ENCODE results near the gene CDKL4.

Gene CDKL4

DNA sequence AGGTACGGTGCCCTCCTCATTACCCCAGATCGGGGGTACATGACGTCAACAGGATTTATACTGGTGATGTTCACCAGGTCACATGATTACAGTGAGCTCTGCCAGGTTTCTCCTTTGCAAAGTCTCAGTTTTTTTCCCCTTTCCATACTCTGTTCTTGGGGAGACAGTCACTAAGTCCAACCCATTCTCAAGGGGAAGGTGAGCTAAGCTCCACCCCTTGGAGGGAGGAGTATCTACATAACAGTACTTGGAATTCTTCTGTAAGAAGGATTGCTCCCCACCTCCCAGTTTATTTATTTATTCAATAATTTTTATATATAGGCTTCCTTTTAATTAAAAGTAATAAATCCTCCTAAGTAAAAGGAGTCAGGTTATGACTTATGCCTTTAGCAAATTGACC, 88.8 kb downstream of the CDKL4 start:
- TF ChIP-seq ZFP30 (CRISPR knock-in tag; IDR thresholded peaks at IDR 0.05) (no peak), TOX (CRISPR knock-in tag; IDR thresholded peaks at IDR 0.05; ENCODE audit: borderline replicate concordance) (no peak), PATZ1 (CRISPR knock-in tag; IDR thresholded peaks at IDR 0.05; ENCODE audit: borderline replicate concordance) (no peak), ZFP3 (CRISPR knock-in tag; IDR thresholded peaks at IDR 0.05) (no peak), BACH2 (CRISPR knock-in tag; IDR thresholded peaks at IDR 0.05; ENCODE audit: borderline replicate concordance) (no peak), TCF4 (CRISPR knock-in tag; IDR thresholded peaks at IDR 0.05; ENCODE audit: borderline replicate concordance) (no peak), SNAI2 (CRISPR knock-in tag; IDR thresholded peaks at IDR 0.05) (no peak), ESRRG (CRISPR knock-in tag; IDR thresholded peaks at IDR 0.05) (no peak), CREB5 (CRISPR knock-in tag; IDR thresholded peaks at IDR 0.05; ENCODE audit: low read depth) (no peak), ZNF70 (CRISPR knock-in tag; IDR thresholded peaks at IDR 0.05) (no peak), ISL1 (CRISPR knock-in tag; IDR thresholded peaks at IDR 0.05) (no peak), GLIS3 (CRISPR knock-in tag; IDR thresholded peaks at IDR 0.05) (no peak), POU6F1 (CRISPR knock-in tag; IDR thresholded peaks at IDR 0.05; ENCODE audit: borderline replicate concordance, low read depth) (no peak), CSDC2 (CRISPR knock-in tag; IDR thresholded peaks at IDR 0.05) (no peak), OSR1 (CRISPR knock-in tag; IDR thresholded peaks at IDR 0.05) (no peak)
- TF ChIP-seq, protein P1, sequence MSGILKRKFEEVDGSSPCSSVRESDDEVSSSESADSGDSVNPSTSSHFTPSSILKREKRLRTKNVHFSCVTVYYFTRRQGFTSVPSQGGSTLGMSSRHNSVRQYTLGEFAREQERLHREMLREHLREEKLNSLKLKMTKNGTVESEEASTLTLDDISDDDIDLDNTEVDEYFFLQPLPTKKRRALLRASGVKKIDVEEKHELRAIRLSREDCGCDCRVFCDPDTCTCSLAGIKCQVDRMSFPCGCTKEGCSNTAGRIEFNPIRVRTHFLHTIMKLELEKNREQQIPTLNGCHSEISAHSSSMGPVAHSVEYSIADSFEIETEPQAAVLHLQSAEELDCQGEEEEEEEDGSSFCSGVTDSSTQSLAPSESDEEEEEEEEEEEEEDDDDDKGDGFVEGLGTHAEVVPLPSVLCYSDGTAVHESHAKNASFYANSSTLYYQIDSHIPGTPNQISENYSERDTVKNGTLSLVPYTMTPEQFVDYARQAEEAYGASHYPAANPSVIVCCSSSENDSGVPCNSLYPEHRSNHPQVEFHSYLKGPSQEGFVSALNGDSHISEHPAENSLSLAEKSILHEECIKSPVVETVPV (CRISPR knock-in tag; IDR thresholded peaks at IDR 0.05), result no peak
- ATAC-seq, result no peak

DNA sequence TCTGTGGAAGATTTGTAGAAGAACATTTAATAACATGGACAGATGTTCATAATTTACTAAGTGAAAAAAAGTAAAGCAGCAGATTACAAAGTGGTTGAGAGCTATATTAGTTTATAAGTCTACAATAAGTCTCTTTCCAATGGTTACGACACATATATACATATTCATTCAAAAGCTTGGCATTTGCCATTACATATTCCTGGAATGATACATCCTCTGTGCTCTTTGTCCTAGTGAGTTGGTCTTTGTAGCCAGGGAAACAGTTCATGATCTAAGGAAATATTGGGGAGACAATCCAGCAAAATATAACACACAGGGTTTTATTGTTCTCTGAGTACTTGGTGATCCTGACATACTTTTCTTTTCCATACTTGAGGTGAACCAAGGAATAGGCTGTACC, 90.5 kb downstream of the CDKL4 start:
- ATAC-seq, result no peak
- TF ChIP-seq PPARA (CRISPR knock-in tag; IDR thresholded peaks at IDR 0.05; ENCODE audit: borderline replicate concordance) (no peak), PATZ1 (CRISPR knock-in tag; IDR thresholded peaks at IDR 0.05; ENCODE audit: borderline replicate concordance) (no peak), ESRRG (CRISPR knock-in tag; IDR thresholded peaks at IDR 0.05) (no peak), ISL1 (CRISPR knock-in tag; IDR thresholded peaks at IDR 0.05) (no peak), ZNF8 (CRISPR knock-in tag; IDR thresholded peaks at IDR 0.05) (no peak), ARNTL (CRISPR knock-in tag; IDR thresholded peaks at IDR 0.05; ENCODE audit: borderline replicate concordance, low read depth) (no peak), SNAI2 (CRISPR knock-in tag; IDR thresholded peaks at IDR 0.05) (no peak), BACH2 (CRISPR knock-in tag; IDR thresholded peaks at IDR 0.05; ENCODE audit: borderline replicate concordance) (no peak), TCF4 (CRISPR knock-in tag; IDR thresholded peaks at IDR 0.05; ENCODE audit: borderline replicate concordance) (no peak)

DNA sequence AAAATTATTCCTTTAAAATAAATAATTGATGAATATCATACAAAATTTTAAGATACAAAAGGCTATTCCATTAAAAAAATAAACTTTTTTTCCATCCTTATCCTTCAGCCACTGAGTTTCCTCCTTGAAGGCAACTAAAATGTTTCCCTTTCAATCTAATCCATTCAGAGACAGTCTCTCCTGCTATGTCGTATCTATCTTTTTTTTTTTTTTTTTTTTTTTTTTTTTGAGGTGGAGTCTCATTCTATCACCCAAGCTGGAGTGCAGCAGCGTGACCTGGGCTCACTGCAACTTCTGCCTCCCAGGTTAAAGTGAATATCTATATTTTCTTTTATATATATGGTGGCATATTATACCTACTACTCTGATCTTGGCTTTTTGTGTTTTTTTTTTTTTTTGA, 91.3 kb downstream of the CDKL4 start:
- no peak for TF ChIP-seq TOX (CRISPR knock-in tag; IDR thresholded peaks at IDR 0.05; ENCODE audit: borderline replicate concordance)
- TF ChIP-seq ISL1 (CRISPR knock-in tag; IDR thresholded peaks at IDR 0.05), result no peak
- no peak for TF ChIP-seq ESRRG (CRISPR knock-in tag; IDR thresholded peaks at IDR 0.05)
- TF ChIP-seq ARNTL (CRISPR knock-in tag; IDR thresholded peaks at IDR 0.05; ENCODE audit: borderline replicate concordance, low read depth), result no peak
- TF ChIP-seq BACH2 (CRISPR knock-in tag; IDR thresholded peaks at IDR 0.05; ENCODE audit: borderline replicate concordance), result no peak
- no peak for TF ChIP-seq ZFP3 (CRISPR knock-in tag; IDR thresholded peaks at IDR 0.05)
- TF ChIP-seq PATZ1 (CRISPR knock-in tag; IDR thresholded peaks at IDR 0.05; ENCODE audit: borderline replicate concordance), result no peak
- TF ChIP-seq ZNF70 (CRISPR knock-in tag; IDR thresholded peaks at IDR 0.05), result no peak
- no peak for TF ChIP-seq ZFP30 (CRISPR knock-in tag; IDR thresholded peaks at IDR 0.05)
- no peak for TF ChIP-seq ZC3H10 (CRISPR knock-in tag; IDR thresholded peaks at IDR 0.05)
- no peak for TF ChIP-seq ZNF8 (CRISPR knock-in tag; IDR thresholded peaks at IDR 0.05)
- no peak for TF ChIP-seq CSDC2 (CRISPR knock-in tag; IDR thresholded peaks at IDR 0.05)
- TF ChIP-seq, protein P1 (CRISPR knock-in tag; IDR thresholded peaks at IDR 0.05), result no peak
- no peak for TF ChIP-seq SNAI2 (CRISPR knock-in tag; IDR thresholded peaks at IDR 0.05)
- TF ChIP-seq CREB5 (CRISPR knock-in tag; IDR thresholded peaks at IDR 0.05; ENCODE audit: low read depth), result no peak
- no peak for TF ChIP-seq PPARA (CRISPR knock-in tag; IDR thresholded peaks at IDR 0.05; ENCODE audit: borderline replicate concordance)
- no peak for TF ChIP-seq OSR1 (CRISPR knock-in tag; IDR thresholded peaks at IDR 0.05)
- no peak for TF ChIP-seq POU6F1 (CRISPR knock-in tag; IDR thresholded peaks at IDR 0.05; ENCODE audit: borderline replicate concordance, low read depth)
- ATAC-seq, result no peak

Data from SK-N-SH treated with all-trans-retinoic acid at 6 μM for 48 hours (cell line).